Measurements from ENCODE around the gene KRT73.
"Not testable (repeated sequence)": the region's sequence is repeated elsewhere in the genome, so short reads cannot be mapped to it uniquely, and the experiment has no call there.

The KRT73 gene

DNA sequence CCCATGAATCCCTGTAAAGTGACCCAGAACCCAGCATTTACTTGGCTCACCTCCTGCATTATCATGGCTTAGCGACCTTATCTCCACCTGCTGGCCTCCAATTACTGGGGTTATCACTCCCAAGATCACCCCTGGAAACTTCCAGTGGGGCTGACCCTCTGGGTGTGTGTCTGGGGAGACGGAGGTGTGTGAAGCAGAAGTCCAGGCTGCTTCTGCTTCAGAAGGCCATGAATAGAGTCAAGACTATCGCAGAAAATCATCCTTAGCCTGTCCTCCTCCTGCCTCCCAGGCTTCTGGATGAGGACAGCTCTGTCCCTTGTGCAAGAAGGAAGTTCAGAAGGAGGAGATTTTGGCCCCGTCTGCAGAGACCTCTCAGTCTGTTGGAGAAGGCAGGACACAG lies 16.7 kb downstream of the KRT73 start:
- DNase-seq, result no peak

DNA sequence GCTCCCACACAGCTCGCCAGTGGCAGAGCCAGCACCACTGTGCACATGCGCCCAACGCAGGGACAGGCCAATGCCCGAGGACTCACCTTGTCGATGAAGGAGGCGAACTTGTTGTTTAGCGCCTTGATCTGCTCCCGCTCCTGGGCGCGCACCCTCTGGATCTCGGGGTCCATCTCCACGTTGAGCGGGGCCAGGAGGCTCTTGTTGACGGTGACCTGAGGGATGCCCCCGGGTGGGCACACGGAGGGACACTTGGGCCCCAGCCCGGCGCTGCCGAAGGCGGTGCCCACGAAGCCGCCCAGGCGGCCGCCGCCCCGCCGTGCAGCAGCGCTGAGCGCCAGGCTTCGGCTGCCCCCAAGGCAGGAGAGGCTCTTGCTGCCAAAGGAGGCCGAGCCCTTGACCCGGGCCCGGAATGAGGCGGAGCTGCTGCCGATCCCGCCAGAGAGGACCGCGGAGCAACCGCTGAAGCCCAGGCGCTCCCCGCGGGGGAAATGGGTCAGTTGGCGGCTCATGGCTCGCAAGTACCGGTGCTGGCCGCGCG lies 17.3 kb downstream of the KRT73 start, which contains the start of gene KRT72:
Gene KRT72, minus strand, starts transcription at position 523 of the 541 bp plus-strand sequence. Its CDS starts 11 bp downstream, at position 512.
- DNase-seq, result no peak

GRCh38 chr12:52600475-52600874 lies 17.9 kb downstream of the KRT73 start:
- DNase-seq, result no peak

DNA sequence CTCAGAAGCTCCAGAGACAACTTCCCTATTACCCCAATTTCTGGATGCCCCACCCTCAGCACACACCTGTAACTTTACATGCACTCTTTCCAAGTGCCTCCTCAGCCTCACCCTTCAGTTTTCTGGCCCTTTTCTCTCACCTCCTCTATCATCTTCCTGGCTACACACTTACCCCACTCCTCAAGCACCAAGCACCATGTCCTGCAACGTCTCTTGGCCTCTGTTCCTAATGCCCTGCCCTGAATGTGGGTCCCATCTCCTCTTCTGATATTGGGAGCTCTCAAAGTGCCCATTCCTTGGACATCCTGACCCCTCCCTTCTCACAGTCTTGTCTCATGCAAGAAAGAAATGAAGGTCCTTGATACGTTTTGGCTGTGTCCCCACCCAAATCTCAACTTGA lies 18.3 kb downstream of the KRT73 start:
- no peak for DNase-seq

DNA sequence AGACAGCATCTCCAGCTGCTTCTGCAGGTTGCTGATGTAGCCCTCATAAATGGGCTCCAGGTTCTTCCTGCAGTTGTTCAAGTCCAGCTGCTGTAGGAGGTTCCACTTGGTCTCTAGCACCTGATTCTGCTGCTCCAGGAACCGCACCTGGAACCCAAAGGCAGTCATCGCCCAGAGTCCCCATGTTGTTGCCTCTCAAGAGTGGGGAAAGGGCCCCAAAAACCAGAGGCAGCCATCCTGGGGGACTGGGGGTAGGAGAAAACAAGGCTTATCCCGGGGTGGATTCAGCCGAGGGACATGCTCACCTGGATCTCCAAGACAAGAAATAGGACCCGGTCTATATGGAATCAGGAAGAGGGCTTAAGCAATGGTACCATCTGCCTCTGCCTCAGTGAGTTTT lies 19.4 kb downstream of the KRT73 start:
- DNase-seq, result no peak

DNA sequence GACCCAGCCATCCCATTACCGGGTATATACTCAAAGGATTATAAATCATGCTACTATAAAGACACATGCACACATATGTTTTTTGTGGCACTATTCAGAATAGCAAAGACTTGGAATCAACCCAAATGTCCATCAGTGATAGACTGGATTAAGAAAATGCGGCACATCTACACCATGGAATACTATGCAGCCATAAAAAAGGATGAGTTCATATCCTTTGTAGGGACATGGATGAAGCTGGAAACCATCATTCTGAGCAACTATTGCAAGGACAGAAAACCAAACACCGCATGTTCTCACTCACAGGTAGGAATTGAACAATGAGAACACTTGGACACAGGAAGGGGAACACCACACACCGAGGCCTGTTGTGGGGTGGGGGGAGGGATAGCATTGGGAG lies 24.1 kb downstream of the KRT73 start:
- not testable (repeated sequence) for DNase-seq

- no peak for DNase-seq
Measured at GRCh38 chr12:52591521-52591920, 26.8 kb downstream of the KRT73 start.

- no peak for DNase-seq
Measured at GRCh38 chr12:52590021-52590420, 28.3 kb downstream of the KRT73 start.

GRCh38 chr12:52587563-52587962 lies 30.8 kb downstream of the KRT73 start:
- DNase-seq, result no peak

GRCh38 chr12:52585946-52586345 lies 32.4 kb downstream of the KRT73 start:
- DNase-seq, result no peak

DNA sequence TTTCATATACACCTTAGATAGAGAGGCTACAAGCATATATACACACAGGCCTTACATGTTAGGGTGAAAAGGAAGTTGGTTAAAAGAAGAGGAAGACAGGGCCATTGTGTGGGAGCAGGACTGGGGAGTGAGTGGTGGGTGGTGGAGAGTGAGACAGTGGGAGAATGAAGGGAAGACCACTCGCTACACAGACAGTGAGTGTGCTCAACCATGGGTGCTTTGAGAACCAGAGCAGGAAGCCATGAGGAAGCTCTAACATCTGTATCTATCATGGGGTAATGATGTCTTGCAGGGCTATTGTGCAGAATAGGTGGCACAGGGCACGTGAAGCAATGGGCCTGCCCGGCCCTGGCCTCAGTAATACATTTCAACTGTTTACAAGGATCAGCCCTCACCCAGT lies 33.3 kb downstream of the KRT73 start:
- no peak for DNase-seq

- DNase-seq, result no peak
Measured at GRCh38 chr12:52584156-52584682, 34.1 kb downstream of the KRT73 start.

DNA sequence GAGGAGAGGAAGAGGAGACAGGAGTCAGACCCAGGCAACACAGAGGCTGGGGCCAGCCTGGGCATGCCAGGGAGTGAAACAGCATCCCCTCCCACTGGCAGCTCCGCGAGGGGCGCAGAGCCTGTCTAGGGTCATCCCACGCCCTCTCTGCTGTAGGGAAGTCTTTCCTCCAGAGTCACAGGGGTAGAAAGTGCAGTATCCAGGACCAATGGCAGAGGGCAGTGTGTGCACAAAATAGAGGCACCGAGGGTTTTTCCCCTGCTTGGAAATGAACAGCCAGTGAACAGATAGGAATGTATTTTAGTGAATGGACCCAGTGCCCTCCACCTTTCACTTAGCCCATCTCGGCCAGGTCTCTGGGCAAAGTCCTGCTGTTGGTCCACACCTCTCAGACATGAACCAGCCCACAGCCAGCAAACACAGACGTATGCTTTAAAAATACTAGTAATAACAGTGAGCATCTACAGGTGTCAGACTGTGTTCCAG lies 35.3 kb downstream of the KRT73 start:
- peak in 31 of 56 donors; percentile 4 to 60 (median 28) for DNase-seq

DNA sequence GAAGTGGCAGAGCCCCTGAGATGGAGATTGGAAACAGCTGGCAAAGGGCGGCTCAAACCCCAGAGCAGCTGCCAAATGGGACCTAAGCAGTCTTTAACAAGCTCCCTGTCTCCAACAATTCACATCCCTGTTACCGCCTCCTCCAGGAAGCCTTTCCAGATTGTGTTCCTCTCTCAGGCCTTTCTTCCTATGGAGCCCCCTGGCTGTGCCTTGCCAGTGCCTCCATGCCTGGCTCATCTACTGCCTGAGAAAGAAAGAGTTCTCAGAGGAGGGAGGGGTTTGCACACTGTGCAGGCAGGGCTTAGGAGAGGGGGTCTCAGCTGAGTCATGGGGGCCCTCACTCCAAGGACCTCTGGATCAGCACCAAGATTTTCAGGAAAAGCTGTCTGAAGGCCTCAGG lies 35.9 kb downstream of the KRT73 start:
- DNase-seq, result no peak

DNA sequence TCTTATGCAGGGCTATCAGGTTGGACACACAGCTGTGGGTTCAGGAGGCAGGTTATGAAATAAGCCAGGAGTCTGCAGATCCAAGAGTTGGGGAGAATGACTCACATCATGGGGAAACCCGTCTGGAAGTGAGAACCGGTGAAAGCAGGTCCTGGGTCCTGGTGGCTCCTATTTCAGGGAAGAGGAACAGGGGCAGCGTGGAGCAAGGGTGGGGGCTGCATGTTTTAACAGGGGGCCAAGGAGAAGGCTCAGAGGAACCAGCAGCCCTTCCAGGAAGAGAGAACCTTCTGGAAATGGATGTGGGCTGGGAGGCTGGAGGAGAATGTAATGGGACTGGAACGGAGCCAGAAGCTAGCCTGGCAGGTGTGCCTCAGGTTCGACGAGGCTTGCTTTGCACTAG lies 36.9 kb downstream of the KRT73 start:
- DNase-seq, result no peak

DNA sequence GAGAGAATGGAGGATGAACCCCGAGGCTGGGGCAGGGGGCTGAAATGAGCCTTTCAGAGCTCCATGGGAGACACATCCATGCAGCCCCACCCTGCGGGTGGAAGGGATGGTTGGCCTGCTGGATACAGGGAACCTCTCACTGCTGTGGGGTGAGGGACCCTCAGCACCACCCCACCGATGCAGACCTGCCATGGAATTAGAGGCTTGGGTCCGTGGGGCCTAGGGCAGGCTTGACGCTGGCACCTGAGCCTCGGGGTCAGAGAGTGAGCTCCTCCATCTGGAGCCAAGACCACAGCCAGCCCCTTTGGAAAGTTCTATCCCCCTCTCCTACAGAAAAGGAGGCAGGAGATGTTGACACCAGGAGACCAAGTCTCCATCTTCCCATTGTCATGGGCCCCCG lies 37.3 kb downstream of the KRT73 start:
- no peak for DNase-seq

DNA sequence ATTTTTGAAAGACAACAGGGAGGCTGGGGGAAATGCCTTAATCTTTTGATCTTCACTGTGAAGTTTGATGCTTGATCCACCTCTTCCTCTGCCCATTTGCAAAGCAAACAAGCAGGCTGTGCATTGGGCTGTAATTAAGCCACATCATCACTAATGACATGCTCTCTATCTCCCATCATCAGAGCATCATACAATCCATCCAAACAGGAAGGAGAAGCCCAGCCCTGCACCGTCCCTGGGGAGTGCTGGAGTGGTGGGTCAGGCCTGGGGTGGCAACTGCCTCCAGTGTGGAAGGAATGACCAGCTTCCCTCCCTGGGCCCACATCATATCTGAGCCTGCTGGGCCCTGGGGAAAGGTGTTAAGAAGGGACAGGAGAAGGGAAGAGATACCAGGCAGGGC lies 37.9 kb downstream of the KRT73 start:
- DNase-seq, result no peak

DNA sequence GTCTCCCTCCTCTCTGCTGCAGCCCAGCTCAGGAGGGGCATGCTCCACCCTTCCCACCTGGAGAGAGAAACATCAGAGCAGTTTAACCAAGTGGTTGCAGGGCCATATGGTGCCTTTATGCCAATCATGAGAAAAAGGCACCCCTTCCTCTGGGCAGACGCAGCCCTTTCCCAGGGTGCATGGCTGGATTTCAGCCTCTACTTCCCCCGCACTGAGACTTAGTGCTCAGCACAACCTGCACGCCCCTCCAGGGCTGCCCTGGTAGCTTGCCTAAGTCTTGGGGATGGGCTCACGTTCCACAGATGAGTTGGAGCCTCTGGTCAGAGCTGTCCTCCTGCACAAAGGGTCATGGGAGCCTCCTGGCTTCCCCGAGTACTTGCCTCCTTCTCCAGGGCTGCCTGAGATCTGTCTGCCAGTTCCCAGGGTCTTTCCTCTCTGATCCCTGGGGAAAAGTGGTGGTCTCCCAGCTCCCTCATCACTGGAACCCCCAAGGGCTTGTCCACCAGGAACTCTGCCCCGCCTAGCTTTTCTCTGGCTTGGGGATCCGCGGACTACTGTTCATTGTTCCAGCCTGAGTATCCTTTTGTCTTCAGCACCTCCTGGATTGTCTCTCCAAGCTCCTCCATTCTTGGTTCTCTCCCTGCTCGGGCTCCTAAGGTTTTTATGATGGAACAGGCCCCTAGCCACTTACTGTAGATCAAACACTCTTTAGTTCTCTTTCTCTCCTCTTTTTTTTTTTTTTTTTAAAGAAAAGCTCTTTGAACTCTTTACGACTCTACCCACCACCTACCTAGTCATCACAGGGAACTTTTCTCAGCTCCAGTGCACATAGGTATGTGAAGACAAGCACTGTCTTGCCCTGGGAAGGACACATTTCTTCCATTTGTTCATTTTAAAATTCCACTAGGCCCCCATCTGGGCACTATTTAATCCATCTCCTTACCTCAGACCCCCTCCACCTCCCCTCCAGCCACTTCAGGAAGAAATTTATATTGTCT lies 38.6 kb downstream of the KRT73 start:
- no peak for DNase-seq

DNA sequence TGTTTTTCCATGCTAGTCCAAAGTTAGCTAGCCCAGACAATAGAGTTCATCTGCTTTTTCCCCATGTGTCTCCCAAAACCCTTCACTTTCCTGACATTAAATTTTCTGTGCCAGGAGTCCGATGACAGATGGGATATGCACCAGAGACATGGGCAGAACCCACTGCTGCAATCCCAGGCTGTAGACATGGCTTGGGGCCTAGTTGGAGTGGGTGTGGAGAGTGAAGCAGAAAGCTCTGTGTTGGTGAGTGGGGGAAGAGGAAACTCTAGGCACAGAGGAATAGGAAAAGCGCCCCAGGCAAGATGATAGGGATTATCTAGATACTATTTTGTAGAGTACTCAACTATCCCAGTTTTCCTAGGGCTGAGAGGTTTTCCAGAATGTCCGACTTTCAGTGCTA lies 39.9 kb downstream of the KRT73 start:
- DNase-seq, result no peak

DNA sequence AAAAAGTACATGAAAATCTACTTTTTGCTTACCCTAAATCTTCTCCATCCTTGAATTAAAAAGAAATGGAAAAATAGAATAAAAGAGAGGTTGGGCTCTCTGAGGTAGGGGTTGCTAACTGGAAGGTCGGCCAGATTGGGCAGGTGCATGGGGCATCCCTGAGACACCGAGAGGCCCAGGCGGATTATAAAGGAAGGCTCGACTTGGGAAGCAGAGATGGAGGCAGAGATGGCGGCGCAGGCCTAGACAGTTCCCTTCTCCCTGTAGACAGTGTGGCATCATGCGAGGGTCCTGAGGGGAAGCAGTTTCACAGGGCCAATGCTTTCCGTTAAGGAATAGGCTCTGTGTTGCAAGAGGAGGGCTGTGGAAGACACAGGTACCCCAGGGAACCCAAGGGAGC lies 41.0 kb downstream of the KRT73 start:
- no peak for DNase-seq

DNA sequence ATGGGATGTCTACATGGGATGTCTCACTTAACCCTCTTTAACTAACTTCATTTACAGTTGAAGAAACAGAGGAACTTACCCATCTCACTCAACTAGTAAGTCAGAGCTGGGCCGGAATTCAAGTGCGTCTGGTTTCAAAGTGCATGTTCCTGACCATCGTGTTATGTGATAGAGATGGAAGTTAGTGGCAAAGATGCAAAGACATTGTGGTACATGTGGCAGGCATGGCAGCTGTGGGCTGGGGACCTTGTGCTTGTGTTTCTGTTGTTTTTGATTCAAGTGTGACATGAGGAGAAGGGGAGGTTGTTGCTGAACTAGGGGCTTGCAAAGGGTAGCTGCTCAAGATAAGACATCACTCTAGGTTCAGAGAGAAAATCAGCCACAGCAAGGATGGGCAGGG lies 42.4 kb downstream of the KRT73 start:
- DNase-seq, result no peak

- DNase-seq, result no peak
Measured at GRCh38 chr12:52575256-52575655, 43.1 kb downstream of the KRT73 start.

- no peak for DNase-seq
Measured at GRCh38 chr12:52573743-52574142, 44.6 kb downstream of the KRT73 start, which contains the start of gene KRT74. Gene KRT74, minus strand, starts transcription at chr12:52573843. Its CDS starts 66 bp downstream, at chr12:52573777.
